Hepatocyte (in vitro differentiated cells): ENCODE measurements around the gene AKT1.

Source experiments
- CTCF ChIP-seq: fragments of 200-600 bp; sonication (generic); IDR thresholded peaks from 2 replicates; pipeline ENCODE4 v1.5.1; 2016; ENCODE audit warnings: antibody characterized with exemption, mild to moderate bottlenecking; ENCODE audit not compliant: poor library complexity
- EZH2 ChIP-seq: fragments of 200-600 bp; sonication (generic); IDR thresholded peaks from 2 replicates; pipeline ENCODE4 v1.6.1; 2016; ENCODE audit warnings: antibody characterized with exemption, mild to moderate bottlenecking, borderline replicate concordance

GRCh38 chr14:104731320-104732294 lies 63.9 kb downstream of the AKT1 start:
- TF ChIP-seq CTCF (peak; percentile 14), EZH2 (no peak)
